Calu3 (cell line): Measurements from ENCODE around the gene DNAJC4. TPM values are rescaled to one million over a fixed set of nuclear protein-coding genes. Genes with fewer than 3 reads are reported as not detected.
A peak's percentile ranks its signal among the peaks of the same experiment; 100 is the strongest.

Experiments
- BruUV-seq: library from RNA; stranded (reverse); fragments of 400-500 nt; replicated peaks from 2 replicates; lab custom pipeline; 2021; lab: Mats Ljungman, UMichigan
- CTCF ChIA-PET: fragments of 300-600 bp; sonication (Branson Sonifier 250); formaldehyde crosslinking; loops from one replicate; lab custom pipeline; 2022; ENCODE audit warnings: antibody characterized with exemption; lab: Charles Lee
- DNase-seq: peaks from one replicate; pipeline ENCODE4 v3.0.0; 2022
- H3K27ac Mint-ChIP-seq: one replicate; pipeline ENCODE4 v1.8.0; 2022; ENCODE audit warnings: mixed read lengths; ENCODE audit not compliant: unreplicated experiment
- H3K27me3 Mint-ChIP-seq: one replicate; pipeline ENCODE4 v1.8.0; 2022; ENCODE audit warnings: mixed read lengths; ENCODE audit not compliant: unreplicated experiment
- H3K36me3 Mint-ChIP-seq: one replicate; pipeline ENCODE4 v1.8.0; 2022; ENCODE audit warnings: mild to moderate bottlenecking, moderate library complexity, mixed read lengths; ENCODE audit not compliant: insufficient read depth, unreplicated experiment
- H3K4me1 Mint-ChIP-seq: one replicate; pipeline ENCODE4 v1.8.0; 2022; ENCODE audit warnings: mild to moderate bottlenecking, low read depth, mixed read lengths; ENCODE audit not compliant: unreplicated experiment
- H3K4me3 Mint-ChIP-seq: one replicate; pipeline ENCODE4 v1.8.0; 2022; ENCODE audit warnings: mild to moderate bottlenecking, low read depth, moderate library complexity, mixed read lengths; ENCODE audit not compliant: unreplicated experiment
- H3K9me3 Mint-ChIP-seq: one replicate; pipeline ENCODE4 v1.8.0; 2022; ENCODE audit warnings: low read depth, mixed read lengths; ENCODE audit not compliant: unreplicated experiment
- CTCF ChIP-seq: fragments of 200-600 bp; IDR thresholded peaks from one replicate; pipeline ENCODE4 v1.8.0; 2022; ENCODE audit warnings: antibody characterized with exemption; ENCODE audit not compliant: unreplicated experiment
- intact Hi-C: fragments of 100-400 bp; cut with micrococcal nuclease; formaldehyde crosslinking; loops from one replicate; pipeline ENCODE4 v1.10.0; 2022; ENCODE audit not compliant: unreplicated experiment
- total RNA-seq: library from RNA; stranded (reverse); gene quantifications from 2 replicates; pipeline ENCODE4 v1.2.3, GENCODE V29; 2022

DNAJC4 gene
- total RNA-seq, 1 experiment from 2014 or later, result 26.6 TPM

- TF ChIP-seq CTCF, result no peak
- Mint-ChIP-seq H3K36me3 (peaks cover 62% of the 10 kb centered on the region), H3K4me1 (no peaks in the 10 kb centered on the region), H3K27ac (peak overlapping the region; percentile 50), H3K27me3 (no peaks in the 10 kb centered on the region), H3K9me3 (no peaks in the 10 kb centered on the region), H3K4me3 (no peak overlapping the region)
- no TSS peak for BruUV-seq
- DNase-seq, result no peak
- intact Hi-C loops, result no loop called here
- CTCF ChIA-PET, result no interaction called here
These were observed 21.4 kb upstream of the DNAJC4 start for GRCh38 chr11:64208796-64209562.

GRCh38 chr11:64209563-64209843, 20.8 kb upstream of the DNAJC4 start:
- no TSS peak for BruUV-seq
- no peaks in the 10 kb centered on the region for H3K9me3 Mint-ChIP-seq
- no peaks in the 10 kb centered on the region for H3K4me1 Mint-ChIP-seq
- no peak overlapping the region for H3K27ac Mint-ChIP-seq
- no peak for TF ChIP-seq CTCF
- intact Hi-C loops, result no loop called here
- H3K4me3 Mint-ChIP-seq, result no peak overlapping the region
- H3K36me3 Mint-ChIP-seq, result peaks cover 62% of the 10 kb centered on the region
- H3K27me3 Mint-ChIP-seq, result no peaks in the 10 kb centered on the region
- CTCF ChIA-PET, result no interaction called here
- DNase-seq, result no peak

- intact Hi-C loops, result no loop called here
- Mint-ChIP-seq H3K4me1 (no peaks in the 10 kb centered on the region), H3K27ac (no peak overlapping the region)
These were observed 19.9 kb upstream of the DNAJC4 start for GRCh38 chr11:64210301-64211020.

More at GRCh38 chr11:64210301-64211020, 19.9 kb upstream of the DNAJC4 start:
- TF ChIP-seq CTCF, result no peak
- CTCF ChIA-PET, result interaction anchor here (0.7 kb wide), 1 partner anchor 122 kb away, joined by 5 read pairs; no protein-coding TSS in a partner anchor
- no peak for DNase-seq
- H3K27me3 Mint-ChIP-seq, result no peaks in the 10 kb centered on the region
- no TSS peak for BruUV-seq
- no peaks in the 10 kb centered on the region for H3K9me3 Mint-ChIP-seq
- H3K4me3 Mint-ChIP-seq, result no peak overlapping the region
- H3K36me3 Mint-ChIP-seq, result peaks cover 60% of the 10 kb centered on the region
